ENCODE results near the gene DENND11.

DENND11 gene

DNA sequence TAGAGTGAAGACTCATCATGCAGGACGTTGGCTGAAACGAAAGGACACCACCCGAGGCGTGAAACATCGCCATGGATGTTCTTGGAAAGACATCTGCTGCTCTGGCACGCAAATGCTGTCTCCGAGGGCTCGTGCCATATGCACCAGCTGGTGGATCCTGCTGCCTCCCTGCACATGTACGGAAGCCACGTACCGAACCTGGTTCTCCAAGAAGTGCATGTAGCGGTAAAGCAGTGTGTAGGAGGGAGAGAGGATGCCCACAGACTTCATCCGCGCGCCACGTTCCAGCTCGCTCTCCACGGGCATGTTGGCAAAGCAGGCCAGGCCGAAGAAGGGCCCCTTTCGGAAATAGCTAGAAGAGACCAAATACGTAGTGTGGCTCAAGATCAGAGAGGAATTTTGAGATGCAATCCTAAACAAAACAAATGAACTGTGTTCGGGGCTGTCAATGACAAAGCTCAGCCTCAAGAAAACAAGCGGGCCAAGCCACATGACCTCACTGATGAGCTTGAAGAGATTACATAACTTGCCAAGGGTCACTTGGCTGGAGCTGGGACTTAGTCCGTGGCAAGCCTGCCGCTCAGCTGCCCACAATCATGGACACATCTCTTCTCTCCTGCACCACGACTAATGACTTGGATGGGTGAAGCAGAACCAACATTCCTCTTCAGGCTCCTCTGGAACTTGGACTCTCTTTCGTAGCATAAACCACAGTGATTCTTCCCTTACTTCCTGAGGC, 16.5 kb downstream of the DENND11 start:
- DNase-seq (ENCODE audit: low read depth, low spot score), result no peak

DNA sequence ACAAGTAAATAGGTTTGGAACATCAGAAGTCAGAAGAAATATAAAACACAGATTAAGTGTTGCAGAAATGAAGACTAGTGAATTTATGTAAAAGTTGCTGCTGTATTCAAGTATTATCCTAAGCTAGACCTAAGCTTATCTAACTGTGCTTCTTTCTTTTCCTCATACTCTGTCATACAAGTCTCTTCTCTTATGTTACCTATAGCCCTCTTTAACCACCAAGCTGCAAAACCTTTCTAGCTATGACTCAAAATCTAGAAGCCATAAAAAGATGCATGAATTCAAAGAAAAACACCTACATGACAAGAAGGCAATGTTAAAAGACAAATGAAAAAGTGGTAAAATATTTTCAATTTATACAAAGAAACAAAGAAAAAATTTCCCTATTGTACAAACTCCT, 23.0 kb downstream of the DENND11 start:
- no peak for DNase-seq (ENCODE audit: low read depth, low spot score)

DNA sequence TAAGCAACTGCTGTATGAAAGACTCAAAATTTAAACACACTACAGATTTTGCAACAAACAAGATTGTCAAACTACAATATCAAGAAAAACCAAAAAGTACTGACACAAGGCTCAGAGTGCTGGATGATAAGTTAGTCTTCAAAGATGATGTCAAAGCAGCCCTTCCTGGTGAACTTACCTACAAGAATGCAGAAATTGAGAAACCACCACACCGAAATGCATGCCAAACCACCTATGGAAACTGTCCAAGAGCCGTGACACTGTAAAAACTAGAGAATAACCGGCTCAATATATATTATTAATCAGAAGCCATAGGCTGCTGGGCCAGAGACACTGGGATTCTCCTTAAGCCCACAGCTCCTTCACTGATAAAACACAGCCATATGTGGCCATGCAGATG, 25.3 kb downstream of the DENND11 start:
- DNase-seq (ENCODE audit: low read depth, low spot score), result no peak

DNA sequence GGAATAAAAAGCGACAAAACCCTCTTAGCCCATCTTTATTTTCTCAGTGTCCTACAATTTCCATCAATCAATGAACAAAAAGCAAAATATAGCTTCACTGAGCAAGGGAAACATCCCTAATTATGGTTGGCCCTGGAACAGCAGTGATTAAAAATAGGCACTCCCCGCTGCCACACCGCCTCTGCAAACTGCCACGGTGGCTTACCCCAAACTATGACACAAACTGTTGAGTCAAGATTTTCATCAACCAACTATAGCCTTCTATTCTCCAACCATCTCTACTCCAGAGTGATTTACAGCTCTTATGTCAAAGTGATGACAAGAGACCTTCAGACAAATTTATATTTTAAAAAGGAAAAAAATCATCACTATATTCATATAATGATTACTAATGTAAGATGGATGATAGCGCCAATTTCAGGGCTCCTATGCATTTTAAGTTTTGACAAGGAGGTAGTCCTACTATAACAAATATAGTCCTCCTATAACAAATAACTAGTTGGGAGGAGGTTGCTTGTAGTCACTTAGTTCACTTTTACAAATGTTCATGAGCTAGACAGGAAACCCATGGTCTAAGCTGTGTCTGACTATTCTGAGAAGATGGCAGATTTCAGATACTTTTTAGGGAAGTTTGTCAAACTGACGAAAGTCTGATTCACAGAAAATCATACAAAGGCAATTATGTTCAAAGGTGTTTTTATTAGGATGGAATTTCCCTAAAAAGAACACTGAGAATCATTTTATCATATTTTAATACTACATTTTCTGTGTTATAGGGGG, 26.3 kb downstream of the DENND11 start:
- no peak for DNase-seq (ENCODE audit: low read depth, low spot score)

DNA sequence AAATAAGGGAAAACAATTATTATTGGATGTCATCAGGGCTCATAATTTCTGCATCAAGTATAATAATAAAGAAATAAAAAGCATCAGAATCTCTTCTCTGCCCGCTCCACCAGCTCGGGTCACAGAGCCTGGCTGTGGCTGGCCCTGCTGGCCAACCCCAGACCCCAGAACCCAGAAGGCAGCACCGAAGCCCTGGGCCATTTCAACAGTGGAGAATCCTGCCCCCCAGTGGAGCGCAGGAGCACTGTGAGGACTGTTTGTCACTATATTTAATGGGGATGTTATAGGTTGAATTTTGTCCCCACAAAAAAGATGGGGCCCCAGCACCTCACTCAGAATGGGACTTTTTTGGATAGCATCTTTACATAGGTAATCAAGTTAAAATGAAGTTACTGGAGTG, 27.3 kb downstream of the DENND11 start:
- DNase-seq (ENCODE audit: low read depth, low spot score), result no peak

DNA sequence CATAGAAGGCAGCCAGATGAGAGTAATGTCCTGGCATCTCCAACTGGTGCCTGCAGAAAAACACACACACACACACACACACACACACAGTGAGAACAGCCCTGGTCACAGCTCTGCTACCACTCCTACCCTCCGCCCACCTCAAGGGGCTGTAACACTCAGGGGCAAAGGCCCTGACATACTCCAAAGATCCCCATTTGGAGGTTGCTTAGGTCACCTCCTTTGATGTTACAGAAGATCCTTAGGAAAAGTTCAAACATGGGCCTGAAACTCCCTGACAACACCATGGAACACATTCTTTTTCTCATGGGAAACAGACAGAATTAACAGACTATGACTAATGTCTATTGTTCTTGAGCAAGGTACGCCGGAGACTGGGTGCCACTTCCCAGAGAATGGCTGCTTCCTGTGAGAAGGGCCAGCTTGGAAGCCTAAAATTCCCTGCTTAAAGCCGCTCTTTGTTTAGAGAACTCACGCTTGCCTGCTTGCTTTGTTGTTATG, 27.7 kb downstream of the DENND11 start:
- no peak for DNase-seq (ENCODE audit: low read depth, low spot score)

DNA sequence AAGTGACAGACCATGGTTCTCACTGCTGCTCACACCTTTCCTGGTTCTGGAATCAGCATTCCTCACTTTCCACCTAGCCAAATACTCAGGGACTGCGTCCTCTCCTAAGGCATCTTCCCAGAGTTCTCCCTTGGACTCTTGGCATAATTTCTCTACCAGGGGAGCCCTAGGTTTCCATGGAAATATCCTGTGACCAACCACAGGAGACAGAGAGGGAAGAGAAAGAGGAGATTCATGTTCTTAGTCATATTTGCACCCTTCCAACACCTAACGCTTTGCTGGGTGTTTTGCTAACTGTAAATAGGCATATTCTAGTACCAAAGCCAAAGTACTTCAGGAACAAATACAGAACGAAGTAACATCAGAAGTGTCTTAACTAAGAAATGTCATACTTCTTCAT, 28.6 kb downstream of the DENND11 start:
- no peak for DNase-seq (ENCODE audit: low read depth, low spot score)

DNA sequence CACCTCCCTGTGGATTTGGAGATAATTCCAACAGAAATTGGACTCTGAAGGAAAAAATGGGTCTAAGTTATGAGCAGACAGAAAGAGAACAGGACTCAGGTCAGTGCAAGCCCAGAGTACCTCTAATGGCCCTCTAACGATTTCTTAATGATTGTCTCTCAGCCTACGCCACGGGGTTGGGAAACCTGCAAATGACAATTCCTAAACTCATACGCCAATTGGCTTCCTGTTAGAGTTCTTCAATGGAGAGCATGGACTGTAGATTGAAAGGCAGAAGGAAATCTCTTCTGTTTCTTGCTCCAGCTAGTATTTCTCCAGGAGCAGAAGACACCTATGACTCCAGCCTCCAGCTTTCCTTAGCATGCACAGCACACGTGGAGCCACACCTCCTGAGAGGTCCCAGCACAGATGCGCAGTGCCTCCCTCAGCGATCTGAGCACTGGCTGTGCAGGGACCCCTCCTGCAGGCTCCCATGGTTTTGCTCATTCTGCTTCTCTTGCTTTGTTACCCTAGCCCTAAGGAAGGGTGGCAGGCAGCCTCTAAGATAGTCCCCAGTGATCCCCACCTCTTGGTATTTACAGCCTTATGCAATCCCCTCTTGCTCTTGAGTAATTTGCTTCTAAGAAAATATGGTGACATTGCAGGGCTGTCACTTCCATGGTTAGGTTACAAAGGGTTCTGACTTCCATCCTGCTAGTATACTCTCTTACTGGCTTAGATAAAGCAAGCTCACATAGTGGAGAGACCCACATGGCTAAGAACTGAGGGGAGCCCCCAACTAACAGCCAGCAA, 30.1 kb downstream of the DENND11 start:
- DNase-seq (ENCODE audit: low read depth, low spot score), result no peak

DNA sequence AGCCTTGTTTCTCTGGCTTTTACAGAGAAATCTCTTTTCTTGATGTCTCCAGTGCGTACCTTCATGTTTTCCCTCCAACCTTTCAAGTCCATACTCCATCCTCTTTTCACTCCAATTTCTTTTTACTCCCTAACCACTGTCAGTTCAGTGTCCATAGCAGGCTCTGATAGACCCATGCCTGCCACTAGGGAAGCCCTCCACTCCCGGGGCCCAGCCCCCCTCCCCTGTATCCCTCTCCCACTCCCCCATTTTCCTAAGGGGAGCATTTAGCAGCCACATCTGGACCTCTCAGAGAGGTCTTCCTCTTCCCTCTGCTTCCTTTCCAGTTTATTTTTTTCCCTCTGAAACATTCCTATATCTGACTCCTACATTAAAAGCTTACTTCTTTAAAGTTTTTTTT, 33.1 kb downstream of the DENND11 start:
- DNase-seq (ENCODE audit: low read depth, low spot score), result no peak

DNA sequence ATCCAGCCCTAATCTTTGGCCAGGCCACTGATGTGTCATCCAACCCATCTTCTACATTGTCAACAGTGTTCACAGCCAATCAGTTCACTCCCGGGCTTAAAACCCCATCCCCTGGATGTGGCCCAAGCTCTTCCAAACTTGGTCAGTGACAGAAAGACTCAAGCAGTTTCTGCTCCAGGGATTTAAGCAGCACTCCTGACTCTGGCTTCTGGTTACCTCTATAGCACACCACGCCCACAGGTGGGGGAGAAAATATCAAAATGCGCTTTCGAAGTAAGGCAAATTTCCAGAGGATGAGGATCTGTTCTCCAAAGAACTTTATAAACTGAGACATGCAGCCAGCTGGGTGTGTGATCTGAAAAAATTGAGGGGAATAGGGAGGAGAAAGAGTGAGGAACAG, 35.9 kb downstream of the DENND11 start:
- DNase-seq (ENCODE audit: low read depth, low spot score), result no peak

DNA sequence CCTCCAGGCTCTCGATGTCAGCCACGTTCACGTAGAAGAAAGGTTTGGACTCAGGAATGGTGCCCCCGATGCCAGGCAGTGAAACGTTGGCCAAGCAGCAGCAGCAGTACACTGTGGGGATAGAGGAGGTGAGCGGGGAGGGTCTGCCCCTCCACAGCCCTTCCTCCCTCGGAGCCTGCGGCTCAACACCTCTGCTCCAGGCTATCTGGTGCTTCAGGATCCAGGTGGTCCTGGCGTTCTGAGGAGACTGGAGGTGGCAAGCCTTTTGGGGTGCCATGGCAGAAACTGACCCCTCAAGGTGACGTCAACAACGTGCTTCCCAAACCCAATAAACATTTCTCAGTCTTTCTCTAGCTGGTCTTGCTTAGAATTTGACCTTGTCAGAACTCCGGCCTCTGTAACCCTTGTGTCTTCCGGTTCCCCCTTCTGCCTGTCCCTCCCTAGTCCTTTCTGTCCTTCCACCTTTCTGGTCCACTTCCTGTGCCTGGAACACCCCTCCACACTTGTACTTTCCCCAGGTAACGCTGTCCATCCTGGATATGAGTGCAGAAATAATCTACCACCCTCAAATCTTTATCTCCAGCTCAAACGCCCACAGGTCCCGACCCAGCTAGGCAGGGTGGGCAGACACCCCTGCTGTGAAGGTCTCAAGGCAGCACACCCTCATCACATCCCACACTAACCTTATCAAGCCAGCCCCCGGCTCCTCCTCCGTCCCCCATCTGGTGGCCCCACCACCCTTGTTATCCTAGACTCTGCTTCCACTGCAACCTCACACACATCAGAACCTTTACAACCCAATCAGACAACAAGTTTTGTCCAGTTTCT, 36.5 kb downstream of the DENND11 start:
- DNase-seq (ENCODE audit: low read depth, low spot score), result no peak

DNA sequence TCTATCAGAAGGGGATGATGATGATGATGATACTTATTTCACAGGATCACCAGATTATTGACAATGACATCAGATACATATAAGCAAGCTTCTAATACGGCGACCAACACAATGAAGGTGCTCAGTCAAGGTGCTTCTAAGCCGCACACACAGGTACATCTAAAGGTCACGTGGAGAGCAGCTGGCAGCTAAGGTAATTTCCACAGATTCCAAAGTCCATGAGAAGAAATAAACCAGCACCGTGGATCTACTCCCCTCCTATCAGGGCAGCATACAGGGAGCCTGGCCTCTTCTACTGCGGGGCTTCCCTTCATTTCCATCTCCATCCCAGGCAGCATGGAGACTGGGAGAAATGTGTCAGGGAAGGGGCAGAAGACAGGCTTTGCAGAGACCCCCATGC, 37.5 kb downstream of the DENND11 start:
- no peak for DNase-seq (ENCODE audit: low read depth, low spot score)

DNA sequence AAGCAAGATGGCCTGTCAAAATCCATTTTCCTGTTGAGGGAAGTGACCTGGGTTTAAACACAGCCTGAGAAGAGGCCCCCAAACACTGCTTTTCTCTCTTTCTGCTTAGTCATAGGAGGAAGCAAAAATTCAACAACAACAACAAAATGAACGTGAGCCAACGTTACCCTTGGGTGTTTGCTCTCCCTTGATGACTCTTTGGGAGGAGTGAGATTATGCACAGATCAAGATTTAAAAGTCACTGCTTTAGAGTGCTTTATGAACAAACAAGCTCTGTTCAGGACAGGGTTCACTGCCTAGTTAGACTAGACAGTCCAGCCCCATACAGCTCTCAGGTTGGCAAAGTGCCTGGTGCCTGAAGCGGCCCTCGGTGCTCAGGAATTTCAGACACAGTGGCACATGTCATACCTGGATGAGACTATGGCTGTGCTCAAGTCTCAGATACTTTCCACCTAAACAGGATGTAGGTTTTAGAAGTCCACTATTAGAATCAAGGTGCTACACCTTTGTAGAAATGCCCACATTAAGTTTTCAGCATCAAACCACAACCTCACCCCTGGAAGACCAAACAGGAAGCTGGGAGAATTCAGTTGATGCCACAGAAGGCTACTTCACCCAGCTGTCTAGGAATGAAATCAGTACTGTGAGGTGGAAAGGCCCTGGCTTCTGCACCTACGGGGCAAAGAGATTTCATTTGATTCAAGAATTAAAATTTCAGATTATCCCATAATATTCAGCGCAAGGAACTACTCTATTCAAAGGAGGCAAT, 38.7 kb downstream of the DENND11 start:
- no peak for DNase-seq (ENCODE audit: low read depth, low spot score)

DNA sequence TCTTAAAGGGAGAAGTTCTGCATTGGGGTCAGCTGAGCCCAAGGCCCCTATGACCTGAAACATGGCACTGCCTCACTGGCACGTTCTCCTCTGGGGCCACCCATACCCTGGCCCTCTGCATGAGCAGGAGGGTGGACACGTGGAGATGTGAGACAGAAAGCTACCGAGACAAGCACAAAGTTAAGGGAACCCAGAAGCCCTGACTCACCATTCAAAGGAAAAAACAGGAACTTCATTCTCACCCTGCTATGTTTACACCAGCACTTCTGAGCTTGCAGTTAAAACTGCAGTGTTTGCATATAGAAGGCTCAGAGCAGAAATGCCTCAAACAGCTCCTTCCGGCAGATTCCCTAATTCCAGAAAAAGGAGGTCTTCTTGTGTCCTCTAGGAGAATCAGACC, 41.7 kb downstream of the DENND11 start:
- DNase-seq (ENCODE audit: low read depth, low spot score), result no peak

DNA sequence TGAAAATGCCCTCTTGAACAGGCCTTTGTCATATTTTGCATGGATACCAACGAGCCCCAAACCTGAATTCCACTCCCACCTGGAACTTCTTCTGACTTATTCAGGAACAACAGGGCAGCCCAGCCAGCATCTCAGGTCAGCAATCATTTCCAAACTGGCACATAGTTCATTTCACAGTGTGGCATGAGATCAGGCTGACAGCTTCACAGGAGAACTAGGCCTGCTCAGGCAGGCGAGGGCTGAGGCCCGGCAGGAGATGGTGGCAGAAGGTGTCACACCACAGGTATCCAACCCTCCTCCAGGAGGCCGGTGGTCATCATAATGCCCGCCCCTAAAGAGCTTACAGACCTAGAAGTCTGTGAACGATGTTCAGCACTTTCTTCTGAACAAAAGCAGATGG, 42.5 kb downstream of the DENND11 start:
- no peak for DNase-seq (ENCODE audit: low read depth, low spot score)

DNA sequence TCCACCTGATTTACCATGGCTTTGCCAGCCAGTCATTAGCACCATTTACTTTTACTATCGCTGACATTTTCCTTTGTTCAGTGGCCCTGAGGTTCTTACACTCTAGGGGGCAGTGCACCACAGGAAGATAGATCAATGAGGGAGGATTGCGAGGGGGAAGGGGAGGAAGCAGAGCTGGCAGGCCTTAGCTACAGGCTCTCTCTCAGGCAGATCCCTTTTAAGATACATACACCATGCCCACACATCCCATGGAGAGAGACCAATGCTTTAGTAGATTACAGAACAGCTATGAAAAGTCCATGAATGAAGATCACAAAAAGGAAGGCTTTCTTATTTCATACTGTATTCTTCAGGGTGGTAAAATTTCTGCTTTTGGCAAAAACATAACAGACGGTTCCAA, 47.4 kb downstream of the DENND11 start:
- DNase-seq (ENCODE audit: low read depth, low spot score), result peak; percentile 37

DNA sequence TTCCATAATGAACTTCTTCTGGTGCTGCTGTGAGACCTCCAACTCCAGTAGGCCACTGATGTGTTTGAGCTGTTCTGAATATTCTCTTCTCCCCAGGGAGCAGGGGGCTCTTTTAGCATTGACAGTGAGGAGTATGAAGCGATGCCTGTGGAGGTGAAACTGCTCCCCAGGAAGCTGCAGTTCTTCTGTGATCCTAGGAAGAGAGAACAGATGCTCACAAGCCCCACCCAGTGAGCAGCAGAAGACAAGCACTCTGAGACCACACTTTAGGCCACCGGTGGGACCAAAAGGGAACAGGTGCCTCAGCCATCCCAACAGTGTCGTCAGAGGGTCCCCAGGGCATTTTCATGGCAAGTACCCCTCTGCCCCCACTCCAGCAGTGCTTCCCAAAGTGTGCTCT, 49.3 kb downstream of the DENND11 start:
- DNase-seq (ENCODE audit: low read depth, low spot score), result no peak

Data from brain pericyte (primary cell).